H1 (cell line): ENCODE results near the gene ABCA6. TPM values are rescaled to one million over a fixed set of nuclear protein-coding genes. Genes with fewer than 3 reads are reported as not detected.

ENCODE experiments used
- CTCF ChIA-PET: fragments of 300-600 bp; sonication (Branson Sonifier 250); formaldehyde crosslinking; loops from one replicate; lab custom pipeline; 2021; ENCODE audit not compliant: partially characterized antibody; lab: Charles Lee
- POLR2A ChIA-PET: fragments of 300-600 bp; sonication (Branson Sonifier 250); formaldehyde crosslinking; loops from one replicate; lab custom pipeline; 2021; ENCODE audit warnings: inconsistent platforms; ENCODE audit not compliant: partially characterized antibody; lab: Charles Lee
- DNase-seq, 2 experiments: peaks; one replicate each; pipeline versions ENCODE4 v3.0.0 to v3.0.0-alpha.2; 2010 to 2022; ENCODE audit warnings: low spot score in 2 of 2, low read depth in 1 of 2, mixed read lengths in 1 of 2
- FAIRE-seq: peaks from 2 replicates; lab custom pipeline; 2011; peaks lifted over from hg19 to GRCh38; lab: Jason Lieb, UNC
- H2AFZ ChIP-seq: 2 replicates; pipeline ENCODE4 v1.8.1; 2012; ENCODE audit warnings: low read length, inconsistent platforms
- H2AK5ac ChIP-seq: 2 replicates; pipeline ENCODE4 v1.6.1; 2013; ENCODE audit warnings: low read depth, low read length
- H2BK120ac ChIP-seq: replicated peaks from 2 replicates; pipeline ENCODE3; 2013; ENCODE audit warnings: low read depth, low read length, inconsistent platforms
- H2BK12ac ChIP-seq: 2 replicates; pipeline ENCODE4 v1.6.1; 2013; ENCODE audit warnings: low read depth, low read length
- H2BK15ac ChIP-seq: 2 replicates; pipeline ENCODE4 v1.6.1; 2013; ENCODE audit warnings: low read length
- H2BK20ac ChIP-seq: 2 replicates; pipeline ENCODE4 v1.6.1; 2013; ENCODE audit warnings: low read length
- H2BK5ac ChIP-seq: 2 replicates; pipeline ENCODE4 v1.6.1; 2013; ENCODE audit warnings: low read depth, low read length
- H3K14ac ChIP-seq: 2 replicates; pipeline ENCODE4 v1.6.1; 2013; ENCODE audit warnings: inconsistent platforms; ENCODE audit not compliant: insufficient read length
- H3K18ac ChIP-seq: 2 replicates; pipeline ENCODE4 v1.6.1; 2013; ENCODE audit warnings: low read length; ENCODE audit errors: extremely low read depth
- H3K23ac ChIP-seq: 2 replicates; pipeline ENCODE4 v1.6.1; 2013; ENCODE audit warnings: inconsistent platforms; ENCODE audit not compliant: insufficient read length
- H3K23me2 ChIP-seq: 2 replicates; pipeline ENCODE4 v1.6.1; 2013; ENCODE audit warnings: low read depth, low read length
- H3K27ac ChIP-seq: 2 replicates; pipeline ENCODE4 v1.6.1; 2011; ENCODE audit warnings: low read depth, low read length, inconsistent platforms
- H3K27me3 ChIP-seq, 4 experiments: replicated peaks in 1 of 4; 1 replicate in 1 of 4; 2 replicates in 3 of 4; pipeline versions ENCODE4 v1.6.1 to v1.8.1; 2011 to 2013; ENCODE audit warnings: low read length in 3 of 4, mild to moderate bottlenecking in 3 of 4, inconsistent platforms in 2 of 4, mixed read lengths in 2 of 4, moderate library complexity in 1 of 4; ENCODE audit not compliant: control insufficient read depth in 3 of 4, insufficient read depth in 3 of 4; ENCODE audit errors: extremely low read depth in 1 of 4
- H3K36me3 ChIP-seq, 4 experiments: 2 replicates each; pipeline versions ENCODE4 v1.6.1 to v1.8.1; 2011 to 2013; ENCODE audit warnings: mild to moderate bottlenecking in 4 of 4, low read length in 3 of 4, moderate library complexity in 2 of 4, control low read depth in 1 of 4, inconsistent platforms in 1 of 4; ENCODE audit not compliant: insufficient read depth in 4 of 4, control insufficient read depth in 2 of 4
- H3K4ac ChIP-seq: replicated peaks from 2 replicates; pipeline ENCODE3; 2013; ENCODE audit warnings: low read length, low read depth, mixed read lengths, inconsistent platforms; ENCODE audit not compliant: insufficient read length
- H3K4me1 ChIP-seq, 4 experiments: replicated peaks in 1 of 4; 1 replicate in 1 of 4; 2 replicates in 3 of 4; pipeline versions ENCODE4 v1.6.1 to v1.8.1; 2011 to 2013; ENCODE audit warnings: low read length in 3 of 4, inconsistent platforms in 2 of 4, mixed read lengths in 1 of 4; ENCODE audit not compliant: insufficient read depth in 4 of 4, control insufficient read depth in 3 of 4
- H3K4me2 ChIP-seq, 2 experiments: 2 replicates each; pipeline versions ENCODE4 v1.6.1 to v1.8.1; 2011 to 2013; ENCODE audit warnings: low read depth in 2 of 2, low read length in 2 of 2, control low read depth in 1 of 2, inconsistent platforms in 1 of 2, mild to moderate bottlenecking in 1 of 2; ENCODE audit not compliant: insufficient read depth in 1 of 2
- H3K4me3 ChIP-seq, 4 experiments: fragments of 200-600, 300-600 bp in 1 of 4; sonication (generic), shearing (Covaris generic), sonication (Bioruptor Twin) in 1 of 4; 2 replicates each; pipeline versions ENCODE4 v1.5.1 to v1.8.1; 2011 to 2016; ENCODE audit warnings: low read length in 4 of 4, low read depth in 3 of 4, control low read depth in 2 of 4, inconsistent platforms in 2 of 4, mild to moderate bottlenecking in 2 of 4, mixed read lengths in 1 of 4, moderate library complexity in 1 of 4; ENCODE audit not compliant: insufficient read depth in 2 of 4; ENCODE audit errors: extremely low read depth in 1 of 4
- H3K56ac ChIP-seq: replicated peaks from 2 replicates; pipeline ENCODE3; 2013; ENCODE audit warnings: low read depth, mild to moderate bottlenecking, mixed read lengths, low read length, inconsistent platforms; ENCODE audit not compliant: insufficient read length
- H3K79me1 ChIP-seq: 2 replicates; pipeline ENCODE4 v1.6.1; 2013; ENCODE audit warnings: low read depth, low read length, control low read depth
- H3K79me2 ChIP-seq, 2 experiments: 2 replicates each; pipeline versions ENCODE4 v1.6.1 to v1.8.1; 2012 to 2013; ENCODE audit warnings: low read length in 2 of 2, mild to moderate bottlenecking in 2 of 2, inconsistent platforms in 1 of 2; ENCODE audit not compliant: insufficient read depth in 2 of 2, control insufficient read depth in 1 of 2
- H3K9ac ChIP-seq, 4 experiments: replicated peaks in 1 of 4; 1 replicate in 1 of 4; 2 replicates in 3 of 4; pipeline versions ENCODE4 v1.6.1 to v1.8.1; 2011 to 2013; ENCODE audit warnings: low read depth in 3 of 4, low read length in 3 of 4, control low read depth in 2 of 4, mild to moderate bottlenecking in 2 of 4, moderate library complexity in 2 of 4, inconsistent platforms in 1 of 4; ENCODE audit errors: extremely low read depth in 1 of 4
- H3K9me3 ChIP-seq, 2 experiments: 2 replicates each; pipeline versions ENCODE4 v1.6.1 to v1.8.1; 2012 to 2013; ENCODE audit warnings: mild to moderate bottlenecking in 2 of 2, moderate library complexity in 2 of 2, control low read depth in 1 of 2, inconsistent platforms in 1 of 2, low read depth in 1 of 2, low read length in 1 of 2, mixed read lengths in 1 of 2; ENCODE audit not compliant: insufficient read depth in 2 of 2
- H4K20me1 ChIP-seq, 2 experiments: replicated peaks in 1 of 2; 2 replicates each; pipeline versions ENCODE3 to v1.8.1; 2011 to 2013; ENCODE audit warnings: inconsistent platforms in 2 of 2, low read length in 2 of 2, mild to moderate bottlenecking in 1 of 2; ENCODE audit not compliant: insufficient read depth in 2 of 2, control insufficient read depth in 1 of 2
- H4K5ac ChIP-seq: 2 replicates; pipeline ENCODE4 v1.6.1; 2013; ENCODE audit warnings: low read length, low read depth, mixed read lengths, inconsistent platforms; ENCODE audit not compliant: insufficient read length
- H4K8ac ChIP-seq: 2 replicates; pipeline ENCODE4 v1.8.0; 2013; ENCODE audit warnings: mild to moderate bottlenecking, moderate library complexity, low read length, inconsistent platforms; ENCODE audit not compliant: insufficient read depth; ENCODE audit errors: extremely low read depth
- H4K91ac ChIP-seq: replicated peaks from 2 replicates; pipeline ENCODE3; 2013; ENCODE audit warnings: low read length, mixed read lengths, inconsistent platforms; ENCODE audit not compliant: insufficient read length
- KDM1A ChIP-seq: fragments of 200-600, 300-600 bp; sonication (generic); IDR thresholded peaks from 2 replicates; pipeline ENCODE4 v1.7.1; 2016; ENCODE audit warnings: mild to moderate bottlenecking, low read length, borderline replicate concordance
- MAFK ChIP-seq: IDR thresholded peaks from 2 replicates; pipeline ENCODE4 v1.6.1; 2012; ENCODE audit warnings: low read depth, mild to moderate bottlenecking, improper control_type of control experiment, low read length
- TAF7 ChIP-seq: optimal IDR thresholded peaks from 2 replicates; pipeline ENCODE3; 2011; ENCODE audit warnings: low read depth, mild to moderate bottlenecking, inconsistent platforms, low read length, moderate library complexity, borderline replicate concordance
- WGBS, 2 experiments: shearing (Covaris generic) in 1 of 2; methylation state at CpG; one replicate each; pipeline versions ENCODE4 v1.1.6 to v1.1.7; 2013 to 2015; ENCODE audit warnings: low lambda C conversion rate in 2 of 2, mixed read lengths in 2 of 2, inconsistent platforms in 1 of 2, low coverage in 1 of 2, missing lambda C conversion rate in 1 of 2; ENCODE audit not compliant: insufficient replicate concordance in 2 of 2, insufficient coverage in 1 of 2, insufficient read length in 1 of 2; ENCODE audit errors: extremely low coverage in 1 of 2, missing lambda C conversion rate in 1 of 2; 5-methylcytosine and 5-hydroxymethylcytosine counted together
- polyA plus RNA-seq, 7 experiments: library from polyadenylated mRNA; depleted of rRNA in 3 of 7; stranded (reverse) in 5 of 7; unstranded in 2 of 7; fragments of >200 nt in 5 of 7; fragments of 200-250 nt in 2 of 7; gene quantifications; 1 replicate in 5 of 7; 2 replicates in 1 of 7; 4 replicates in 1 of 7; pipeline versions ENCODE4 v1.2.1 to v1.2.3, GENCODE V29; 2011 to 2013; ENCODE audit warnings: missing spikeins in 2 of 7, mixed read lengths in 2 of 7
- total RNA-seq: library from RNA; stranded (reverse); fragmentation: NEBNext Ultra II Directional; extraction: Animal tissue kit (Norgen Biotek cat#: 25700); gene quantifications from 2 replicates; pipeline ENCODE4 v1.2.1, GENCODE V29; 2021

The ABCA6 gene
- total and polyA plus RNA-seq, 2 of the 8 experiments (the other 6 are each of a cell fraction or from before 2014, with no cell fraction given) = not detected

- Histone ChIP-seq H4K8ac (no peak overlapping the region), H2BK5ac (no peak overlapping the region), H3K27ac (no peak overlapping the region), H2BK12ac (no peak overlapping the region), H2BK20ac (no peak overlapping the region), H3K18ac (no peak overlapping the region), H2BK15ac (no peak overlapping the region), H3K9me3 (no peaks in the 10 kb centered on the region), H4K91ac (no peak overlapping the region), H4K5ac (no peak overlapping the region), H2AFZ (0 out of 2 replicates have a peak overlapping the region, but pooled peaks have one; percentile 44), H3K27me3 (no peaks in the 10 kb centered on the region), H3K14ac (no peak overlapping the region), H2BK120ac (no peak overlapping the region), H3K4me2 (no peak overlapping the region), H3K79me1 (no peaks in the 10 kb centered on the region), H3K4ac (no peak overlapping the region), H4K20me1 (no peaks in the 10 kb centered on the region), H3K36me3 (no peaks in the 10 kb centered on the region), H3K4me3 (no peak overlapping the region), H3K23me2 (no peaks in the 10 kb centered on the region), H3K4me1 (no peaks in the 10 kb centered on the region), H2AK5ac (no peak overlapping the region), H3K9ac (no peak overlapping the region), H3K23ac (no peak overlapping the region), H3K56ac (no peak overlapping the region), H3K79me2 (no peaks in the 10 kb centered on the region)
- FAIRE-seq (no peak), DNase-seq (no peak)
- ChIA-PET POLR2A (no interaction called here), CTCF (no interaction called here)
- TF ChIP-seq MAFK = no peak
- TF ChIP-seq TAF7 = no peak
- TF ChIP-seq KDM1A = no peak
- 89% methylated on average over 3 of the region's 3 CpGs; no CpG with 5 or more reads in 1 of the 2 experiments for WGBS, 2 experiments
These were observed 94.1 kb downstream of the ABCA6 start for GRCh38 chr17:69047368-69048263.
